ENCODE data around the gene PRRT1. TPM values are rescaled to one million over a fixed set of nuclear protein-coding genes. Genes with fewer than 3 reads are reported as not detected.

PRRT1 gene
- total RNA-seq, 4 donors from 2014 or later, result 2.7 to 4.4 (median 4.0) TPM

- intact Hi-C loops (cut with DNase I), result no loop called here
- H3K4me1 ChIP-seq, result peaks cover 71 to 96% (median 95%) of the 10 kb centered on the region in 4 donors
Observed at GRCh38 chr6:32109765-32110160, 42.0 kb downstream of the PRRT1 start.

GRCh38 chr6:32109114-32109764, 42.5 kb downstream of the PRRT1 start, which contains the start of gene TNXB:
Gene TNXB, minus strand, starts transcription at chr6:32109338. Its CDS starts 11,140 bp downstream, at chr6:32098198.
- DNase-seq (ENCODE audit: extremely low spot score), result no peak
- H3K4me1 ChIP-seq, result peaks cover 66 to 94% (median 90%) of the 10 kb centered on the region in 4 donors
- 31% methylated on average over 9 of the region's 12 CpGs for WGBS
- H3K4me3 ChIP-seq, result peak within 1 kb of the TSS; percentile 45 to 61 (median 52)
- H3K27me3 ChIP-seq, result no peaks in the 10 kb centered on the region
- H3K27ac ChIP-seq (replicated peaks in 1 of 4), result peak within 1 kb of the TSS; percentile 77 to 83 (median 81)
- intact Hi-C loops (cut with DNase I), result no loop called here
- H3K36me3 ChIP-seq, result no peaks in the 10 kb centered on the region
- peak; percentile 39 for TF ChIP-seq POLR2A (IDR thresholded peaks at IDR 0.05; ENCODE audit: low read depth)
- no peak for TF ChIP-seq EP300 (IDR thresholded peaks at IDR 0.05)
- TF ChIP-seq CTCF (IDR thresholded peaks at IDR 0.05), result no peak
- TF ChIP-seq POLR2AphosphoS5 (IDR thresholded peaks at IDR 0.05), result peak; percentile 50 to 87
- no peaks in the 10 kb centered on the region for H3K9me3 ChIP-seq

More at GRCh38 chr6:32109765-32110160, 42.0 kb downstream of the PRRT1 start:
- H3K27ac ChIP-seq (replicated peaks in 1 of 4), result peak overlapping the region; percentile 77 to 83 (median 81)
- H3K4me3 ChIP-seq, result peak overlapping the region; percentile 45 to 61 (median 52)
- WGBS, result 68% methylated on average over 6 of the region's 6 CpGs
- H3K27me3 ChIP-seq, result no peaks in the 10 kb centered on the region
- H3K9me3 ChIP-seq, result no peaks in the 10 kb centered on the region
- no peak for TF ChIP-seq CTCF (IDR thresholded peaks at IDR 0.05)
- no peak for TF ChIP-seq POLR2A (IDR thresholded peaks at IDR 0.05; ENCODE audit: low read depth)
- no peak for TF ChIP-seq POLR2AphosphoS5 (IDR thresholded peaks at IDR 0.05)
- no peak for TF ChIP-seq EP300 (IDR thresholded peaks at IDR 0.05)
- peaks cover 0 to 3% (median 1%) of the 10 kb centered on the region in 4 donors for H3K36me3 ChIP-seq
- no peak for DNase-seq (ENCODE audit: extremely low spot score)

- Histone ChIP-seq H3K27me3 (no peaks in the 10 kb centered on the region), H3K4me3 (peak overlapping the region; percentile 45 to 61 (median 52)), H3K4me1 (peaks cover 61 to 89% (median 84%) of the 10 kb centered on the region in 4 donors), H3K9me3 (no peaks in the 10 kb centered on the region), H3K27ac (replicated peaks in 1 of 4) (peak overlapping the region; percentile 77 to 83 (median 81)), H3K36me3 (no peaks in the 10 kb centered on the region)
- TF ChIP-seq EP300 (IDR thresholded peaks at IDR 0.05), result no peak
- no peak for TF ChIP-seq POLR2AphosphoS5 (IDR thresholded peaks at IDR 0.05)
- no peak for TF ChIP-seq CTCF (IDR thresholded peaks at IDR 0.05)
- TF ChIP-seq POLR2A (IDR thresholded peaks at IDR 0.05; ENCODE audit: low read depth), result no peak
- intact Hi-C loops (cut with DNase I), result no loop called here
- no peak for DNase-seq (ENCODE audit: extremely low spot score)
- 64% methylated on average over 6 of the region's 6 CpGs for WGBS
Observed at GRCh38 chr6:32108727-32109113, 43.0 kb downstream of the PRRT1 start.

GRCh38 chr6:32108094-32108627, 43.6 kb downstream of the PRRT1 start:
- Histone ChIP-seq H3K9me3 (no peaks in the 10 kb centered on the region), H3K4me1 (peaks cover 55 to 83% (median 79%) of the 10 kb centered on the region in 4 donors), H3K27ac (replicated peaks in 1 of 4) (peak overlapping the region; percentile 77 to 83 (median 81)), H3K36me3 (no peaks in the 10 kb centered on the region), H3K4me3 (peak overlapping the region; percentile 45 to 61 (median 52)), H3K27me3 (no peaks in the 10 kb centered on the region)
- TF ChIP-seq POLR2A (IDR thresholded peaks at IDR 0.05; ENCODE audit: low read depth), result no peak
- TF ChIP-seq EP300 (IDR thresholded peaks at IDR 0.05), result peak; percentile 22
- peak; percentile 54 to 69 for TF ChIP-seq POLR2AphosphoS5 (IDR thresholded peaks at IDR 0.05)
- WGBS, result 3% methylated on average over 10 of the region's 15 CpGs
- intact Hi-C loops (cut with DNase I), result no loop called here
- DNase-seq (ENCODE audit: extremely low spot score), result peak; percentile 96

- Histone ChIP-seq H3K27ac (replicated peaks in 1 of 4) (peak overlapping the region; percentile 77 to 83 (median 81)), H3K4me1 (peaks cover 48 to 76% (median 71%) of the 10 kb centered on the region in 4 donors), H3K4me3 (peak overlapping the region; percentile 45 to 61 (median 52)), H3K27me3 (no peaks in the 10 kb centered on the region), H3K36me3 (peaks cover 0 to 2% (median 0%) of the 10 kb centered on the region in 4 donors), H3K9me3 (no peaks in the 10 kb centered on the region)
- intact Hi-C loops (cut with DNase I), result no loop called here
- TF ChIP-seq POLR2AphosphoS5 (IDR thresholded peaks at IDR 0.05) (no peak), EP300 (IDR thresholded peaks at IDR 0.05) (no peak), CTCF (IDR thresholded peaks at IDR 0.05) (no peak), POLR2A (IDR thresholded peaks at IDR 0.05; ENCODE audit: low read depth) (no peak)
- no peak for DNase-seq (ENCODE audit: extremely low spot score)
- 60% methylated on average over 1 of the region's 1 CpG for WGBS
Observed at GRCh38 chr6:32107406-32107805, 44.3 kb downstream of the PRRT1 start.

Data from esophagus muscularis mucosa (tissue), 4 donors.